GM21367 (cell line): ENCODE results near the gene CD24.
"Not testable (repeated sequence)": the region's sequence is repeated elsewhere in the genome, so short reads cannot be mapped to it uniquely, and the experiment has no call there.

ENCODE experiments used
- ATAC-seq: cut with Tn5 transposase; IDR thresholded peaks from one replicate; pipeline ENCODE4 v1.9.1; 2021; ENCODE audit not compliant: unreplicated experiment

CD24 gene

DNA sequence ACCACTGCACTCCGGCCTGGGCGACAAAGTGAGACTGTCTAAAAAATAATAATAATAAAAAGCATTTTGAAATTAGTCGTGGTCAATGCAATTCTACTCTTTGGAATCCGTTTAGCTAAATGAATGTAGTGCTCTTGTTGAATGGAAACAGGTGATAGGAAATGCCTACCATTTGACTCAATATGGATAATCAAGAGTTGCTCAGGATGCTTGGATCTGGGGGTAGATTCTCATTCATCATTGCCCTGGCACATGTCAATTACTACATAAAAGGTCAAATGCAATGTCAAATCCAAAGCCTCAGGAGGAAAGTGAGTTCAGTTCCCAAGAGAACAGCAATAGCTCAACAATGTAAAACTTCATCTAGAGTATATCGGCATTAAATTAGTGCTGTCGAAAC is 3.8 kb downstream of the CD24 start:
- ATAC-seq: not testable (repeated sequence)

DNA sequence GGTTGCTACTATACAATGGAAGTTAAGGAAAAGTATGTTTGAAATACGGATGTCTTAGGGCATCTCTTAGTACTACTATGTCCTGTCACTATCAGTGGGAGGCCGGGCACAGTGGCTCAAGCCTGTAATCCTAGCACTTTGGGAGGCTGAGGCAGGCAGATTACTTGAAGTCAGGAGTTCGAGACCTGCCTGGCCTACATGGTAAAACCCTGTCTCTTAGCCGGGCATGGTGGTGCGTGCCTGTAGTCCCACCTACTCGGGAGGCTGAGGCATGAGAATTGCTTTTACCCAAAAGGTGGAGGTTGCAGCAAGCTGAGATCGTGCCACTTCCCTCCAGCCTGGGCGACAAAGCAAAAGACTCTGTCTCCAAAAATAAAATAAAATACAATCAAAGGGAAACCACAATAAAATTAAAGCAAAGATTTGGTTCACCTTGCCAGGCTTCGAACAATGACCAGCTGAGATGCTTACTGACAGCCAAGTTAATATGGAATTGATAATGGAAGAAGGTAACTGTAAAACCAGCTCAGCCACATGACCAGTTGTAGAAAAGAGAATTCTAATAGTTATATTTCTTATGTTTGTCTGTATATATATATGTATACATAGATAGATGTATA is 6.5 kb downstream of the CD24 start:
- no peak for ATAC-seq

GRCh38 chr6:106966671-106967640 is 7.6 kb downstream of the CD24 start:
- no peak for ATAC-seq

- no peak for ATAC-seq
Observed at GRCh38 chr6:106966229-106966628, 8.3 kb downstream of the CD24 start.

DNA sequence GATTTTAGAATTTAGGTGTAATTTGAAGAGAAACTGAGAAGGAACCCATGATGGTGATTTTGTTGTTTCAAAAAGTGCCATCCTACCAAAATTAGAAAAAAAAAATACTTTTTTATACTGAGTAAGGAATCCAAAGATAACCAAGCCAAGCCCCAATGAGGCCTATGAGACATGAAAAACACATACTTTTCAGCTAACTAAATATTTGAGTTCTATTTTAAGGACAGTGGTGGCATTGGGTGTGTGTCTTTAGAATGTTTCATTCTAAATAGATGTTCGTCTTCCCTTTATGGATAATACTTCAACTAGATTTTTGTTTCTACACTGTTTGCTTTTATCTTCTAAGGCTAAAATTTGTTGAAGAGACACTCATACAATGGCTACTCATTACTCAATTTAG is 9.6 kb downstream of the CD24 start:
- no peak for ATAC-seq

GRCh38 chr6:106964099-106964498 is 10.4 kb downstream of the CD24 start:
- no peak for ATAC-seq

- ATAC-seq: no peak
Observed at GRCh38 chr6:106963544-106963943, 11.0 kb downstream of the CD24 start.

DNA sequence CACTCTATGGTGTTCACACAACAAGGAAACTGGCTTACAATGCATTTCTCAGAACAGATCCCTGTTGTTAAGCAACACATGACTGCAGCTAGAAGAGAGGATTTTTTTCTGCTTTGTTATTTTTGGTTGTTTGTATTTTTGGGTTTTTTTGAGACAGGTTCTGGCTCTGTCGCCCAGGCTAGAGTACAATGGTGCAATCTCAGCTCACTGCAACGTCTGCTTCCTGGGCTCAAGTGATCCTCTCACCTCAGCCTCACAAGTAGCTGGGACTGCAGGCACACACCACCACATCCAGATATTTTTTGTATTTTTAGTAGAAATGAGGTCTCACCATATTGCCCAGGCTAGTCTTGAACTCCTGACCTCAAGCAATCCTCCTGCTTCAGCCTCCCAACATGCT is 12.7 kb downstream of the CD24 start:
- no peak for ATAC-seq

GRCh38 chr6:106961136-106961535 is 13.4 kb downstream of the CD24 start:
- no peak for ATAC-seq

DNA sequence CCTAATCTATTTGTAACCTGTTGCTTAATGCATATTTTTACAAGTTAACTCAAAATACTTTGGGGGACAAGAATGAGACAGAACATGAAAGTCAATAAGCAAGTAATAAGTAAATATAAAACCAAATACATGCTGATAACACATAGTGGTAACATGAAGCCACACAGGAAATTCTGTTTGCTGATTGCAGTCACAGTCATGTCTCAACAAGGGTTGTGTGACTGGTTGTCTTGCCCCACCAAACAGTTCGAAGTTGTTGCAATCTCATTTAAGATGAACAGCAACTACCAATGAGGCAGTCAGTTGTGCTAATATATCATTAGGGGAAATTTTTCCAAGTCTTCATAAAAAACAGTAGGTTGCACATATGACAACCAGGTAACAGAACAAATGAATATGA is 14.5 kb downstream of the CD24 start:
- no peak for ATAC-seq

GRCh38 chr6:106939848-106940247 is 34.7 kb downstream of the CD24 start:
- no peak for ATAC-seq

DNA sequence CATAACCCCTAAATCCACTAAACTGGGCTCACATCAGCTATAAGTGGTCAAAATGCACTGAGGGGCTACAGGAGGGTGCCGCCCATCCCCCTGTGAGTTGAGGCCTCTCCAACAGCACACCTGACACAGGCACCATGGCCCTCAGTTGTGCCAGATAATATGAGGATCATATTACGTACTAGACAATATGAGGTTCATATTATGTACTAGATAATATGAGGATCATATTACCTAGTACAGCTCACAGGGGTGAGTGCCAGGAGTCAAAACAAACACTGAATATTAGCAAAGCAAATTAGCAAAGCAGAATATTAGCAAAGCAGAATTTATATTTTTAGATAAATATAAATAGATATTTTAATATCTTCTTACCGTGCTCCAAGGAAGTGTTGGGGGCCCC is 35.3 kb downstream of the CD24 start:
- ATAC-seq: no peak

DNA sequence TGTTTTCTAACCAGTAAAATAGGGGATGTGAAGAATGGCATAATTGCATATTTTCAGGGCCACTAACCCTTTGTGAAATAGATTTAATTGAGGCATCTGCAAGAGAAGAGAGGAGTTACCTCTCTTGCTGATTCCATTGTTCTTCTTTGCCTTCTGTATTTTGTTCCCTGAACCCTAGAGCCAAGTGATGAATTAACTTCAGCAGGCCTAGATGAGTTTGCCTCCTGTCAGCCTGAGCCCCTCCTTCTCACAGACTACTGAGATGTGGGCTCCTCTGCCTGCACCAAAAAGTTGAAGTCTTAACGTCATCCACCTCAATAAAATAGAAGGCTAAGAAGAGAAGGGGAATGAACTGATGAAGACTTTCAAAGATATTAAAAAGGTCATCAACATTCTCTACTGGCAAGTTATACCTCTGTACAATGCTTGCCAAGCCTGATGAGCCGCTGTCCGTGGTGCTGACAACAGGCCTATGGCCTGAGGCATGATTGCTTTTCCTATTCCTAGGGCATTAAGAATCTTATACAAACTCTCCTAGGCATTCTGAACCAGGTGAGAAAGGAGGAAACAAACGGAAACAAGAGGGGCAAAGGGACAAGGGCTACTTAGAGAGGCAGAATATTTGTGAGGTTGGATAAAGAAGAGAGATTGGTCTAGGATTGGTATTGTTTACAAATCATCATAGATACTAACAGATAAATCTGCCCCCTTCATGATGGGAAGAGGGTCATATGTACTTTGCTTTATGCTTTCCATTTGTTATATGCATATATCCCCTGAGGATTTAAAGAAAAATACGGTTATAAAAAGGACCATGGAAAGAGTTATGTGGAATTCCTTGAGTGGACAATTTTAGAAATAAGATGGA is 46.8 kb downstream of the CD24 start:
- no peak for ATAC-seq

DNA sequence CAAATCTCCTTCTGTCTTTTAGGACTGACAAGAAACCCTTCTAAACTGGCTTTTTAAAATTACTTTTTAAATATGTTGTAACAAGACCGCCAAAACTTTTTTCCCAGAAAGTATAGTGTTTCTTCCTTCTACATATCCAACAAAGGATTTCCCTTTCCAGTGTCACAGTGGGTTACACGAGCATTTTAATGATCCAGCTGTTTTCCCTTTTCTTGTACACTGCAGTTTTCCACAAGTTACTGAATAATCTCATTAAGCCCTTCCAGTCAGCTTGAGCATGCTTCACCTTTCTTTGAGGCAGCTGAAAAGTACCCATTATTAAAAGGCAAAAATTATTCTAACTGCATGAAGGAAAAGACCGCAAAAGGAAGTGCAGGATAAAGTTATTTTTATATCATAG is 48.6 kb downstream of the CD24 start:
- ATAC-seq: no peak

- no peak for ATAC-seq
Observed at GRCh38 chr6:106924694-106925523, 49.6 kb downstream of the CD24 start.

GRCh38 chr6:106922626-106923025 is 51.9 kb downstream of the CD24 start:
- ATAC-seq: no peak
